Activated T-cell treated with anti-CD3 and anti-CD28 coated beads for 48 hours (primary cell): ENCODE data around the gene BAAT.
"Not testable (repeated sequence)": the region's sequence is repeated elsewhere in the genome, so short reads cannot be mapped to it uniquely, and the experiment has no call there.

Experiments used
- DNase-seq: peaks from one replicate; pipeline ENCODE4 v3.0.0-alpha.2; 2020; ENCODE audit warnings: low read depth

BAAT gene

DNA sequence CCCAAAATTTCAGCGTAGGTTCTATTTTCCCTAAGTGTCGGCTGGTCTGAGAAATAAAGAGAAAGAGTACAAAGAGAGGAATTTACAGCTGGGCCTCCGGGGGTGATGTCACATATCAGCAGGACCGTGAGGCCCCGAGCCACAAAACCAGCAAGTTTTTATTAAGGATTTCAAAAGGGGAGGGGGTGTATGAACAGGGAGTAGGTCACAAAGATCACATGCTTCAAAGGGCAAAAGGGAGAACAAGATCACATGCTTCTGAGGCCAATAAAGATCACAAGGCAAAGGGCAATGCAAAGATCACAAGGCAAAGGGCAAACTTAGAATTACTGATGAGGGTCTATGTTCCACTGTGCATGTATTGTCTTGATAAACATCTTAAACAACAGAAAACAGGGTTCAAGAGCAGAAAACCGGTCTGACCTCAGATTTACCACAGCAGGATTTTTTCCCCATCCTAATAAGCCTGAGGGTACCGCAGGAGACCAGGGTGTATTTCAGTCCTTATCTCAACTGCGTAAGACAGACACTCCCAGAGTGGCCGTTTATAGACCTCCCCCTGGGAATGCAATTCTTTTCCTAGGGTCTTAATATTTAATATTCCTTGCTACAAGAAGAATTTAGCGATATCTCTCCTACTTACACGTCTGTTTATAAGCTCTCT is at the start of gene BAAT:
BAAT (minus strand) TSS at position 134 of the 664 bp plus-strand sequence. CDS start 13,602 bp downstream, outside the sequence.
- not testable (repeated sequence) for DNase-seq

DNA sequence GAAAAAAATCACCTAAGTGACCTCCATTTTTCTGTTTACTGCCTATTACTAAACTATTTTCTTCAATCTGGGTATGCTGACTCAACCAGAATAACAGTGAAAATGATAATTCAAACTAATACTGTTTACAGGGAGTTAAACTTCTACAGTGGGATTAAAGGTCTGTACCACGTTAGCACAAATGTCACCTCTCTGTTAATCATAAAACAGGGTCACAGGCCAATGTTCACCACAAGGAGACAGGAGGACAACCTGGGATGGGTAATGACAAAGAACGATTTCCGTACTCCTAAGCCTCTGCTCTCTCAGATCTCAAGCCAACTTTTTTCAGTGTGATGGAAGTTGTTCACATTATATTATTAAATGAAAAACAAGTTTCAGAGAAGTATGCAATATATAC is 48.4 kb upstream of the BAAT start:
- DNase-seq = no peak

DNA sequence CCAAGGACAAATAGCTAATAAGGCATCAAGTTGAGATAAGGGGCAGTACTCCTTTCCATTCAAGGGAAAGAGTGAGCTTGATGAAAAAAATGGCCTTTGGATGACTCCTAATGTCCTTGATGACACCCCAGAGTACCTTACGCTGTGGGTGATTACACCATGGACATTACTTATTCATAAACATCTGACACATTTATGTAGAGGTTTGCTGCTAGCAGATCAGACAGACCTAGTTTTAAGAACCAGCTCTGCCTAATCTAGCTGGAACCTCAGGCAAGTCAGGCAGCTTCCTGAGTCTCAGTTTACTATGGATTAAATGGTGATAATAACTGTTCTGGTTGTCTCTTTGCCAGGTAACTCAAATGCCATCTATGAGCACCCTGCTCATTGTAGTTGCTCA is 47.9 kb upstream of the BAAT start:
- DNase-seq = no peak

DNA sequence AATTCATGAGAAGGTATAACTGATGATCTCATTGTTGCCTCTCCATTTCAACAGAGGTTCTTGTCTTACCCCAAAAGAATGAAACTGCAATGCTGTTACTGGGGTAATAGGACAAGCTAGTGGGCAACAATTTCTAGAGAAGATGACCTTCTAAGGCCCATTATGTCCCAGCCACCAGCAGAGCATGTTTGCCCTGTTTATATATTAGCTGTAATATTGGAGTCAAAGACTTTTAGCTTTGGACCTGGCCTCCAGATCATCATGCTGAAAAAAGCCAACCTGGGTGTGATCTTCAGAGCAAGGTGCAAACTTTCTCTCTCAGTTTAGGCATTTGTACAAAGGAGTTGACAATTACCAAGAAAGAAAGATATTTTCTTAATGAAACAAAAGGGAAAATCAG is 47.4 kb upstream of the BAAT start:
- DNase-seq = no peak

DNA sequence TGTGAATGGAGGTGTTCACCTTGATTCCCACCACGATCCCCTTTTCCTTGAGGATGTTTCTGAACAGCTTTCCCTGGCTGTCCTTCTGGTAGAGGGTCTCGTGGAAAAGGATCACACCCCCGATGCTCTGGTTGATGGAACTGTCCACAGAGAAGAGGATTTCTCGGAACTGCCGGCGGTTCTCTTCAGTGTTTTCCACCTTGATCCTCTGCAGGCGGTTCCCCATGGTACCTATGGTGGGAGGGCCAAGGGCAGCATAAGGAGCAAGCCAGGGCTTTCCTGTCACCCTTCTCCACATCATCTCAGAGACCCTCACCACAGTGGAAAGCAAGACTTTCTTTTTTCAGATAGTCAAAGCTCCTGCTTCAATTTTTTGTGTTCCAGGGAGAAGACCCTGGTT is 44.9 kb upstream of the BAAT start:
- no peak for DNase-seq

DNA sequence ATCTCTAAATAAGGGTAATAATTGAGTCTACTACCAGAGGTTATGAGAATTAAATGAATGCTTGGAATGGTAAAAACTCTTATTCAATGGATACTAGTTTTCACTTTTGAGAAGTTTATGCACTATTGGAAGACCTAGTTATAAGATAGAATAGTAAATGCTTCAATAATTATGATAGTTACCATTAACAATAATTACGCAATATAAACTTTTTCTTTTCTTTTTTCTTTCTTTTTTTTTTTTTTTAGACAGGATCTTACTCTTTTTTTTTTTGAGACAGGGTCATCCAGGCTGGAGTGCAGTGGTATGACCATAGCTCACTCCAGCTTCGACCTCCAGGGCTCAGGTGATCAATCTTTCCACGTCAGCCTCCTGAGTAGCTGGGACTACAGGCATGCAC is 44.1 kb upstream of the BAAT start:
- no peak for DNase-seq

DNA sequence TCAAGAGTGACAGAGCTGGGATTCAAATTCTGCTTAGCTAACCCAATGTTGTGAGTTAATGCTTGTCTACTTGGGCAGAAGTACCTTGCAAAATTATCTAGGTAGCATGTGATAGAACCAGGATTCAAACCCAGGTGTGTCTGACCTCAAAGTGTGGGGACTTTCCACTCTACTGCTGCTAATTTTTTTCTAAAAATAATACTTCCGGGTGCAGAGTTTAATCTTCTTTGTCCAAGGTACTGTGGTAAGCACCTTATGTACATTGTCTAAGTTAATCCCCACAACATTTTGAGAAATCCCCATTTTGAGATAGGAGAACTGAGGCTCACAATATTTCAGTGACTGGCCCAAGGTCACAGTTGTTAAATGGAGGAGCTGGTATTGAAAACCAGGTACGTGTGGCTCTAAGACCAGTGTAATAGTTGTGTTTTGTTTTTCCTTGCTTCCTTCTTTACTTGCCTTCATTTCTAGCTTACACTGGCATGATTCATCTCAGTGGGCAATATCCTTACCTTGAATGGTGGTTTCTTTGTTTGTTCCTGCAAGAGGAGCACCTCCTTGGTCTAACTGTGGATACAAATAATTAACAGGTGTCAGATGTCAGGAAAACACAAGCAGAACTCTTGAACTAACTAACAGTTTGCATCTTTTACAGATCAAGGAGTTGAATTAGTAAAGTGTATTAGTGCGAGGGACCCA is 43.3 kb upstream of the BAAT start:
- no peak for DNase-seq

DNA sequence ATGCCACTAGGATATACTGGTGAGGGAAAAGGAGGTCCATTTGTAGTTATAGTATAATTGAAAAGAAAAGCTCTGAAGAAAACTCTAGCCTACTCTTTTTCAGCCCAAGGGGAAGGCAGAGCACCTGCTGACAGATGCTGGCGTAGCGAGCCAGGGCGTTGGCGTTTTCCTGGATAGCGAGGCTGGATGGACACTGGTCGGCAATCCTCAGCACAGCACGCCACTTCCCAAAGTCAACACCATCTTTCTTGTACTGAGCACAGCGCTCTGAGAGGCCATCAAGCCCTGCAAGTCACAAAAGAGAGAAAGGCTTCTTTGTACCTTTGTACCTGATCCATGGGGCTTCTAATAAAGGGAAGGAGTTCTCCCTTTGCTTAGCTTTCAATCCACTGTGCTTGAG is 42.6 kb upstream of the BAAT start:
- DNase-seq = no peak

DNA sequence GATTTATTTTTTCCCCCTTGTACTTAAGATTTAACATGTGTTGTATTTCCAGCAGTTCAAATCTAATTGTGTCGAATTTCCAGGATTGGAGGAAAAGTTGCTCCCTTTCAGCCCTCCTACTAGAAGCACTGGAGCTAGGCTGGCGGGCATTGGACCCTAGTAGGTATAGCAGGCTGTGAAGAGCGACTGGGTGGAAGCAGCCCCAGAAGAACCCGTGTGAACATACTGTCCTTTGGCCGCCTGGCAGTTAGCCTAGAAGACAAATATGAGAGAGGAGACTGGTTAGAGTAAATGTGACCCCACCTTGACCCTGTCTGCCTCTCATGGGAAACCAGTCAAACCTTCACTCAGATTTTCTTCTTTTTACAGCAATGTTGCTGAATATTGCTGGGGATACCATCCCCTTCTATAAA is 36.9 kb upstream of the BAAT start:
- no peak for DNase-seq

DNA sequence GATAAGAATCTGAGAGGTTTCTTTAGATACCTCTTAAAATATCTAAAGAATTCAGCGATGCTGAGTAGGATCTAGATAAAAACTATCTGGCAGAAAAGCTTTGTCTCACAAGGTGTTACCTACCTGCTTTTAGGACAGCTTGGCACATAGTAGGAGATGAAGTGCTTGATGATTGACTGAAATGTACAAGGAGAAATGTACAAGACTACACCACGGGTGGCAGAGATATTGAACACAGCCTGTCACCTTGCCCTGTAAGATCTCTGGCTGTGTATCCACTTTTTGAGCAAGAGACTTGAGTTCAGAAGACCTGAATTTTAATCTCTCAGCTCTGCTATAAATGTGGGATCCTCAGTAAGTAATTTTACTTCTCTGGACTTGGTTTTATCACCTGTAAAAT is 35.1 kb upstream of the BAAT start:
- DNase-seq = no peak

DNA sequence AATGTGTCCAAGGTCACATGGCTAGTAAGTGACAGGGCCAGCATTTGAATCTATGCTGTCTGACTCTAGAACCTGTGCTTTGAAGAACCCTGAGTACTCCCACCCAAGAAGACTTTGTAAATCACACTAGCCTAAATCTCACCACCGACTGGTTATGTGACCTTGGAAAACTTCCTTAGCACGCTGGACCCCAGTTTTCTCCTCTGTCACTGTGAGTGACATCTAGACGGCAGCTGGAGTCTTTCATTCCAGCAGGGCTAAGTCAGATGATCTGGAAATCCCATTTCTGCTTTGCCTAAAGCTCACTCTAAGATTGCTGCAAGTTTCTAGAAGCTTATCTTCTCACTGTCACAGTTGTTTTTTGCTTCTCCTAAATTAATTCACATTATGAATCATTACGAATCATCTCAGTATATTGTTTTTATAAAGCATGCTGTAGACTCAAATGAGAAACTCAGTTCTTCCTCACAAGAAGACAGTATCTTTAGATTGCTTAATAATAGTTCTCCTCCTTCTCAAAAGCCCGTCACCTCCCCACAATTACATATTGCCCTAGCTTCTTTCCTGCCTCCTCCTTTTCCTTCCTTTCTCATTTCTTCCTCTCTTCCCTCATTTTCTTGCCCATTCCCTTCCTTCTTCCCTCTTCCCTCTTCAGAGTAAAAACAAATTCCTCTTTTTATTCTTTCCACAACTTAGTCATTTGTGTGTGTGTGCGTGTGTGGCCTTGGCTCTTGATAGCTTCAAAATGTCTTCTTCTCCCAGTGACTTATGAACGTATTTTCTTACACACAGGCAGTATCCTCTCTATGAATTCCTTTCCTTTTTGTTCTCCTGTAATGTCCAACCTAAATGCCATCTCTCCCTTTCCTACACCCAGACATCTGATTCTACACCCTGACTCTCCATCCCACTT is 34.0 kb upstream of the BAAT start:
- DNase-seq = no peak

DNA sequence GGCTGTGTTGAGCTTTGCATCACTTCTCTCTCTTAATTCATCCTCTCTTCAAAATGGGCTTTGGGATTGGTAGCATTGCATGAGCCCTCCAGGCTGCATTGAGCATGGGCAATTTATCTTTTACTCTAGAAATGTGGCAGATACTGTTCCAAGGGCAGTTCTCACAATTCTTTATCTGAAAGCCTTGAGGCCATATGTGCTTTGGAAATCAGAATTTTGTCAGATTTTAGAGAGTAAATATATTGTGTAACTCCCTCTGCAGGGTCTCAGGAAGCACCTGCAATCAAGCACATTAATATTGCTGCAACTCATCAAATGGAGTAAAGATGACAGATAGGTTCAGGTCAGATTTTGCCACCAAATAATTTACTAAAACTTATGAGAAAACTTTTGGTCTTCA is 33.2 kb upstream of the BAAT start:
- DNase-seq = no peak

DNA sequence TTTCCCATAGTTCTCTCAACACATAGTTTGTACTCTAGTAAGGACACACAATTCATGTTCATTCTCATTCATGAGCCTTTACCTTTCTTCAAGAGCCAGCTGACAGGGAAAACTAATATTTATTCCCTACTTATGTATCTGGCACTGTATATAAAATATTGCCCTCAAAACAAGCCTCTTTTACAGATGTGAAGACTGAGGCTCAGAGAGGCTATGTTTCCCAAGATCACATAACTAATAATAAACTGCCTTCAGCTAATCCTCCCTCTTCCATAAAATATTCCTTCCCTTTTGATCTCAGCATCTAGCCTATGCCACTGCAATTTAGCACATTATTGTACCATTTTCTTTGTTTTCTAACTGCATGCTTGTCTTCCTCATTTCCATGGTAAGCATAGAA is 32.6 kb upstream of the BAAT start:
- DNase-seq = no peak

DNA sequence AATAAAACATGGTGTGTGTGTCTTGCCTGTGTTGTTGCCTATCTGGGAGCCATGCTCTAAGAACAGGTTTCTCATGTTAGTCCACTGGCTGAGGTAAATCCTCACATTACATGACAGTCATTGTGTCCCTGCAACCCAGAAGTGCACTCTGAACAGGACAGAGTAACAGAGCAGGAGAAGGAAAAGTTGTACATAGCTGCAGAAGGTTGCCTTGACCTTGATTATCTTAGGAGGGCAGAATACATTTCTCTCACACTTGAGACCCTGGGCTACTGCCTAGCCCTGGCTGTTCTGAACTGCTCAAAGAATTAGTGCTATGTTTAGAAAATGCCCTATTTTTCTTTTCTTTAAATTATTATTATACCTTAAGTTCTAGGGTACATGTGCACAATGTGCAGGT is 30.8 kb upstream of the BAAT start:
- DNase-seq = no peak

DNA sequence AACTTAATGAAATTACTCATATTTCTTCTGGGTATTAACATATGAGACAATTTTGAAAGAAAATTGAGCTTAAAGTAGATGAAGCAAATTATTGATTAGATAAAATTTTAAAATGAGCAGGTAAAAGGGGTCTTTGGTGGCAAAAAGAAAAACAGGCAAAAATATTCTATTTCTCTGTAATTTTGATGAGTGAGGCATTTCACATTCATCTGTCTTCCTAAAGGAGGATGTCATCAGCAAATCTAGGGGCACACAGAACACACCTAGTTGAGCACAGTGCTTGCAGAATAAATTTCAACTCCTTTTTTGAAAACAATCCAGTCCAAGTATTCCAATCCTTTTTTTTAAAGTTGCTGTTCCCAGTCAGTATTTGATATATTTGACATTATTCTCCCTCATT is 30.0 kb upstream of the BAAT start:
- no peak for DNase-seq

DNA sequence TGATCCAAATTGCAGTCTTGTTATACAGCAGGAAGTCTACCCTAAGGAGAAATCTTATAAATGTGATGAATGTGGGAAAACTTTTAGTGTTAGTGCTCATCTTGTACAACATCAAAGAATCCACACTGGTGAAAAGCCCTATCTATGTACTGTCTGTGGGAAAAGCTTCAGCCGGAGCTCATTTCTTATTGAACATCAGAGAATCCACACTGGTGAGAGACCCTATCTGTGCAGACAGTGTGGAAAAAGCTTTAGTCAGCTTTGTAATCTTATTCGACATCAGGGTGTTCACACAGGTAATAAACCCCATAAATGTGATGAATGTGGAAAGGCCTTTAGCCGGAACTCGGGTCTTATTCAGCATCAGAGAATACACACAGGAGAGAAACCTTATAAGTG is 24.3 kb upstream of the BAAT start:
- no peak for DNase-seq

DNA sequence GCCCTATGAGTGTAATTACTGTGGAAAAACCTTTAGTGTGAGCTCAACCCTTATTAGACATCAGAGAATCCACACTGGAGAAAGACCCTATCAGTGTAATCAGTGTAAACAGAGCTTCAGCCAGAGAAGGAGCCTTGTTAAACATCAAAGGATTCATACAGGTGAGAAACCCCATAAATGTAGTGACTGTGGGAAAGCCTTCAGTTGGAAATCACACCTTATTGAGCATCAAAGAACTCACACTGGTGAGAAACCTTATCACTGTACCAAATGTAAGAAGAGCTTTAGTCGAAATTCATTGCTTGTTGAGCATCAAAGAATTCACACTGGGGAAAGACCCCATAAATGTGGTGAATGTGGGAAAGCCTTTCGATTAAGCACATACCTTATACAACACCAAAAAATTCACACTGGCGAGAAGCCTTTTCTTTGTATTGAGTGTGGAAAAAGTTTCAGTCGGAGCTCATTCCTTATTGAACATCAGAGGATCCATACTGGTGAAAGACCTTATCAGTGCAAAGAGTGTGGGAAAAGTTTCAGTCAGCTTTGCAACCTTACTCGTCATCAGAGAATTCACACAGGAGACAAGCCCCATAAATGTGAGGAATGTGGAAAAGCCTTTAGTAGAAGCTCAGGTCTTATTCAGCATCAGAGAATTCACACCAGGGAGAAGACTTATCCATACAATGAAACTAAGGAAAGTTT is 23.7 kb upstream of the BAAT start:
- no peak for DNase-seq

DNA sequence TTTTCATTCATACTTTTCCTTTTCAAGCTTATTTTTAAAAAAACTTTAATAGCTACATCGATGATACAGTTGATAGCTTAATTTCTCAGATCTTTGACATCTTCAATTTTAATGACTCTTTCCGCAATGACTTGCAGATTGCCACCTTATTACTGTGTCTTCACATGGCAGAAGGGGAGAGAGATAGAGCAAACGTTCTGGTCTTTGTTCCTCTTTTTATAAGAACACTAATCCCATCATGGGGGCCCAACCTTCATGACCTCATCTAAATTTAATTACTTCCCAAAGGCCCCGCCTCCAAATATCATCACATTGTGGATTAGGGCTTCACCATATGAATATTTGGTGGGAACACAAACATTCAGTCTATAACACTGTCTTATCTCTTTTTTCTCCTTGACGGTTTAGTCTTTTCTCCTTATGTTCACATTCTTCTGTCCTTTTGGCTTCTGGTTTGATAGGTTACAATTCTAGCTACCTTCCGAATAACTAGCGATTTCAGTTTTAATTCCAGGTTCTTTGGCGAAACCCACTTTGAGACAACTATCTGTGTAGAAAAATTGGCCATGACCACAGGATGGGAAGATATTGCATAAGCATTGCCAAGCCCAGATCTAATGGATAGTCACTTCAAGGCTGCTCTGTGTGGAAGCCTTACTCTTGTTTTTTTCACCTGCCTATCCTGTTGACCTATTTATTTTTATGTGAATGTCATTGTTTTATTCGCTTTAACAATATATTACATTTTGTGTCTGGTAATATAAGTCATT is 18.9 kb upstream of the BAAT start:
- no peak for DNase-seq

DNA sequence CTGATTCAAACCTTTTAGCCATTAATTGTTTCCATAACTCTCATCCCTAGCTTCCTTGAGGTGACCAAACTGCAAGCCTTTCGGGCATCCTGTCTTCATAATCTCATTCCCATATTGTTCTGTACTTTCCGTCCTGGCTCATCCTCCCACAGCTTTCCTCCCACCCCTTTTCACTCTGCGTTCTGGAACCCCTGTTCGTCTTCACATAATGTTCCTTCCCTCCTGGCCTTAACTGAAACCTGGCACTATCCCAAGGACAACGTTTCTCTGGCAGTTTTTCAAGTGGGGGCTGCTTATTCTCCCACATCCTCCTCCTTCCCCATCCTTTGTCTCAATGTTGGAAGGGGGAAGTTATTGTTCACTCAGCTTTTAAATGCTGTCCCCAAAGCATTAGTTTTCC is 15.3 kb upstream of the BAAT start:
- no peak for DNase-seq

DNA sequence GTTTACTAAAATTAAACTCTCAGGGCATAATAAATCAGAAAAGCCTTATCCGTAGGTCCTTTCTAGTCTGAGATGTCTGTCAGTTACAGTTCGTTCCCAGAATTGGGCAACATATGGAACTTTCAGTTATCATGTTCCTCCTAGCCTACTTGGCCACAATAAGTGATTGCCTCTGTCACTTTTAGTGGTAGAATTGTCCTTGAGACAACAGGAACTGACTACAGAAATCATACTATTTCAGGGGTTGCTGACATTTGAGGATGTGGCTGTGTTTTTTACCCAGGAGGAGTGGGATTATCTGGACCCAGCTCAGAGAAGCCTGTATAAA is 14.8 kb upstream of the BAAT start:
- DNase-seq = no peak

DNA sequence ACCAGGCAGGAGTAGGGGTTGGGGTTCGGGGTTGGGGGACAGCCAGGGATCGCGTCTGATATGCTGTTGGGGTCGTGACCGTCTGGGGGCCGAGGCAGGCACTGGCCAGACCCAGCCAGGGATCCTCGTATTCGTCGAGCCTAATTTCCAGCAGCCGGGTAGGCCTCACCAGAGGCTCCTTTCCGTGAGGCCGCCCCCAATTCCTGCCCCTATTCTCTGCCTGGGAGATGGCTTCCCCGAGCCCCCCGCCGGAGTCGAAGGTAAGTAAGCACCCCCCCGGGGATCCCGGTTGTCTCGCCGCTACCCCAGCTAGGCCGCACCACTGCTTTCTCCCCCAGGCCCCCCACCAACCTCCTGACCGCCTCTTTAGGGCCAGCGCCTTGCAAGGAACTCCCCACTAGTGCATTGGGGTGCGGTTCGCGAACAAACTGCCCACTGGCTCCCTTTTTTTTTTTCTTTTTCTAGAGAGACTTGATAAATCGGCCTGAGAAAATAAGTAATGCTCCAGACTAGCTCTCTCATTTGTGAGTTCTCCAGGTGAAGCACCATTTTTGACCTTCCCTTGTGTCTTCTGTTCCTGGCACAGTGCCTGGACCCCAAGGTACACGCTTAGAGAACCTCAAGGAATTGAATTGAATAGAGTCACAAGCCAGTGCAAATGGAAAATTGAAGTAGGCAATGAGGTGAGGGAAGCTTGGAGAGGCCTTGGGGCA is 14.3 kb upstream of the BAAT start:
- DNase-seq = no peak
